GM23248 (cell line): ENCODE data around the gene TSPAN4.

Experiments used
- EZH2 ChIP-seq: fragments of 200-600 bp; sonication (generic); IDR thresholded peaks from 2 replicates; pipeline ENCODE4 v1.6.1; 2018; ENCODE audit warnings: antibody characterized with exemption, mild to moderate bottlenecking; ENCODE audit not compliant: insufficient read depth, poor library complexity, severe bottlenecking
- EZH2phosphoT487 ChIP-seq: fragments of 200-600 bp; sonication (generic); IDR thresholded peaks from 2 replicates; pipeline ENCODE4 v1.6.1; 2018; ENCODE audit warnings: antibody characterized with exemption, moderate library complexity, mild to moderate bottlenecking, low read depth; ENCODE audit not compliant: insufficient read depth

DNA sequence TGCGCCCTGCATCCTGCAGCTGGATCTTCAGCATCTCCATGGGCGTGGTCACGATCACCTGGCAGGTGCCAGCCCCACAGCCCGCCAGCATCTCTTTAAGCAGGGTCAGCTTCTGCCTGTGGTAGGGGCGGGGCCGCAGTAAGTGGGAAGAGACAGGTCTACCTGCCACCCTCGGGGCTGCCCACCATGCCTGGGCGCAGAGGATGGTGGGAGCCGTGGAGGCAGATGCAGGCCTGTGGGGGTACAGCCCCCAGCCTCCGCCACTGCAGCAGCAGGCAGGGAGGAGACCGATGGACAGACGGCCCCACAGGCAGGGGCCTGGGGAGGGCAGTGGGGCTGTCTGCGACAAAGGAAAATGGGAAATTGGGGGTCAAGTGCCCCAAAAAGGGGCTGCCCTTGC is 49.8 kb upstream of the TSPAN4 start:
- TF ChIP-seq EZH2: no peak
- TF ChIP-seq EZH2phosphoT487: no peak
